Activated CD4-positive, alpha-beta memory T cell treated with anti-CD3 and anti-CD28 coated beads for 36 hours (primary cell): ENCODE measurements around the gene HERC2. TPM values are rescaled to one million over a fixed set of nuclear protein-coding genes. Genes with fewer than 3 reads are reported as not detected.
"Not testable (repeated sequence)": the region's sequence is repeated elsewhere in the genome, so short reads cannot be mapped to it uniquely, and the experiment has no call there.

Experiments used
- CTCF ChIA-PET: fragments of 350-600 bp; sonication (Branson Sonifier 250); formaldehyde crosslinking; loops from one replicate; lab custom pipeline; 2021; ENCODE audit warnings: antibody characterized with exemption, inconsistent platforms; lab: Charles Lee
- POLR2A ChIA-PET: fragments of 350-600 bp; sonication (Branson Sonifier 250); formaldehyde crosslinking; loops from one replicate; lab custom pipeline; 2021; ENCODE audit warnings: antibody characterized with exemption; lab: Charles Lee
- DNase-seq: peaks from one replicate; pipeline ENCODE4 v3.0.0-alpha.2; 2020
- H3K27ac Mint-ChIP-seq: one replicate; pipeline ENCODE4 v1.8.0; 2021; ENCODE audit warnings: mixed read lengths
- H3K27me3 Mint-ChIP-seq: one replicate; pipeline ENCODE4 v1.8.0; 2021; ENCODE audit warnings: mixed read lengths
- H3K36me3 Mint-ChIP-seq: one replicate; pipeline ENCODE4 v1.8.0; 2021; ENCODE audit warnings: mixed read lengths
- H3K4me1 Mint-ChIP-seq: one replicate; pipeline ENCODE4 v1.8.0; 2021; ENCODE audit warnings: low read depth, mixed read lengths
- H3K4me3 Mint-ChIP-seq: one replicate; pipeline ENCODE4 v1.8.0; 2021; ENCODE audit warnings: mild to moderate bottlenecking, mixed read lengths
- H3K9me3 Mint-ChIP-seq: one replicate; pipeline ENCODE4 v1.8.0; 2021; ENCODE audit warnings: mixed read lengths
- intact Hi-C: fragments of 100-400 bp; cut with micrococcal nuclease; formaldehyde crosslinking; loops from one replicate; pipeline ENCODE4 v1.15.1; 2023
- total RNA-seq, 2 experiments: library from RNA; stranded (reverse); gene quantifications; one replicate each; pipeline ENCODE4 v1.2.3, GENCODE V29; 2021

HERC2 gene
- total RNA-seq, 2 experiments from 2014 or later = 30.4 to 33.7 TPM

- intact Hi-C loops, DNase-seq, H3K4me1 Mint-ChIP-seq, H3K9me3 Mint-ChIP-seq, H3K27me3 Mint-ChIP-seq, CTCF ChIA-PET, POLR2A ChIA-PET, H3K27ac Mint-ChIP-seq, H3K4me3 Mint-ChIP-seq: not testable (repeated sequence)
- H3K36me3 Mint-ChIP-seq = peaks cover 46% of the 10 kb centered on the region
Measured at GRCh38 chr15:28238296-28238695, 83.7 kb downstream of the HERC2 start.

DNA sequence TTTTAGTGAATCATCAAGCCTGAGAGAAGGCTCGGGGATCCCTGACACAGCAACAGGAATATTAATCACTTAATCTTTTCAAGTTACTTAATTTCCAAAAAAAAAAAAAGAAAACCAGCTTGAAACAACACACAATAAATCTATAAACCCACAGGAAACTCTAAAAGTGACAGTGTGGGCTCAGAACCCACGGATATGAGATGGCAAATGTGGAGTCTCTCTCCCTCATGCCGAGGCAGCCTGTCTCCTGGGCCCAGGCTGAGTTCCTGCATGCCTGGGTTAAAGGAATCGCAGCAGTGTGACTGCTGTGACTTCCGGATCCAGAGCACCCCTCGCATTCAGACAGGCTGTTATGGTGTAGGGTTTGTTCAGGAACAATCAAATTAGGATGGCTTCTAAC lies 90.2 kb downstream of the HERC2 start:
- CTCF ChIA-PET, intact Hi-C loops, H3K4me1 Mint-ChIP-seq, H3K9me3 Mint-ChIP-seq, H3K4me3 Mint-ChIP-seq, DNase-seq, H3K27ac Mint-ChIP-seq, POLR2A ChIA-PET, H3K27me3 Mint-ChIP-seq: not testable (repeated sequence)
- H3K36me3 Mint-ChIP-seq = peaks cover 29% of the 10 kb centered on the region

DNA sequence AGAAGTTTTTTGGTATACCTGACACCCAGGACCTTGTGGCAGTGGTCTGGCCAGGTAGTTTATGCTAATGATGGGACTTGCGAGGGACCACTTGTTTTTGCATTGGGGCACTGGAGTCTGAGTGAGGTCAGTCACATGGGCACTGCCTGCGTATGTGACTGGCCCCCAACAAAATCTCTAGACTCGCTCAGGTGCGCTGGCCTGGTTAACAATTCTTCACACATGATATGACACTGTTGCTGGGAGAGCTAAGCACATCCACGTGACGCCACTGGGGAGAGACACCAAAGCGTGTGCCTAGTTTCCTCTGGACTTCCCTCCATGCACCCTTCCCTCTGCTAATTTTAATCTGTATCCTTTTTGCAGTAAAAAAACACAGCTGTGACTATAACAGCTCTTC lies 90.6 kb downstream of the HERC2 start:
- H3K9me3 Mint-ChIP-seq, H3K4me3 Mint-ChIP-seq, H3K27ac Mint-ChIP-seq, CTCF ChIA-PET, POLR2A ChIA-PET, H3K4me1 Mint-ChIP-seq, H3K27me3 Mint-ChIP-seq, DNase-seq, intact Hi-C loops: not testable (repeated sequence)
- H3K36me3 Mint-ChIP-seq = peaks cover 30% of the 10 kb centered on the region

- CTCF ChIA-PET, H3K4me1 Mint-ChIP-seq, H3K27ac Mint-ChIP-seq, H3K9me3 Mint-ChIP-seq, H3K4me3 Mint-ChIP-seq, DNase-seq, H3K27me3 Mint-ChIP-seq, intact Hi-C loops, POLR2A ChIA-PET: not testable (repeated sequence)
- peaks cover 38% of the 10 kb centered on the region for H3K36me3 Mint-ChIP-seq
Measured at GRCh38 chr15:28228990-28229640, 92.9 kb downstream of the HERC2 start.

DNA sequence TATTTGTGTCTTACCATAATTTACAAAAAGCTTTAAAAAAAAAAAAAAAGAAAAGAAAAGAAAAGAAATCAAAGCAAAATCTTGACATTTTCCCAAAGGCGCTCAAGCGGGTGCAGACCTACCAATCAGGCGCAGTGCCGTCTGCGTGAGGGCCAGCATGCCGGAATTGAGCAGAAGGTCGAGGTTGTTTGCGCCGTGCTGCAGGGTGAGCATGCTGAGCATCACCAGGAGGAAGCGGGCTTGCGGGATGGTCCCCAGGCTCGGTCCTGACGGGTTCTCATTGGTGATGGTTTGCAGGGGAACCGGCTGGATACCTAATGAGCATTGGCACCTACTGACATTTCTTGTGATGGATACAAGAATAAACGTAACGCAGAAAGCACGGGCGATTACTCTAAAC lies 93.9 kb downstream of the HERC2 start:
- CTCF ChIA-PET = no interaction called here
- Mint-ChIP-seq H3K27ac (no peak overlapping the region), H3K9me3 (no peaks in the 10 kb centered on the region), H3K27me3 (no peaks in the 10 kb centered on the region), H3K36me3 (peaks cover 38% of the 10 kb centered on the region), H3K4me1 (no peaks in the 10 kb centered on the region), H3K4me3 (no peak overlapping the region)
- intact Hi-C loops = no loop called here
- no peak for DNase-seq
- POLR2A ChIA-PET = no interaction called here

DNA sequence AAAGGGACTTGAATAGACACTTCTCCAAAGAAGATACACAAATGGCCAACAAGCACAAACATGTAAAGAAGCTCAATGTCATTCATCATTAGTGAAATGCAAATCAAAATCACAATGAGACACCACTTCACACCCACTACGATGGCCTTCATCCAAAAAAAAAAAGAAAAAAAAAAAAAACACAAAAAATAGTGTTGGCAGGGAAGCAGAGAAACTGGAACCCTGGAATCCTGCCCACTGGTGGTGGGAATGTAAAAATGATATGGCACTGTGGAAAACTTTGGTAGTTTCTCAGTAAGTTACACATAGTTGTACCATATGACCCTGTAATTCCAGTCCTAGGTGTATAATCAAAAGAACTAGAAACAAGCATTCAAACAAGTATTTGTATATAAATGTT lies 94.7 kb downstream of the HERC2 start:
- H3K4me1 Mint-ChIP-seq, H3K4me3 Mint-ChIP-seq, H3K9me3 Mint-ChIP-seq, intact Hi-C loops, CTCF ChIA-PET, DNase-seq, H3K27me3 Mint-ChIP-seq, POLR2A ChIA-PET, H3K27ac Mint-ChIP-seq: not testable (repeated sequence)
- H3K36me3 Mint-ChIP-seq = peaks cover 34% of the 10 kb centered on the region

DNA sequence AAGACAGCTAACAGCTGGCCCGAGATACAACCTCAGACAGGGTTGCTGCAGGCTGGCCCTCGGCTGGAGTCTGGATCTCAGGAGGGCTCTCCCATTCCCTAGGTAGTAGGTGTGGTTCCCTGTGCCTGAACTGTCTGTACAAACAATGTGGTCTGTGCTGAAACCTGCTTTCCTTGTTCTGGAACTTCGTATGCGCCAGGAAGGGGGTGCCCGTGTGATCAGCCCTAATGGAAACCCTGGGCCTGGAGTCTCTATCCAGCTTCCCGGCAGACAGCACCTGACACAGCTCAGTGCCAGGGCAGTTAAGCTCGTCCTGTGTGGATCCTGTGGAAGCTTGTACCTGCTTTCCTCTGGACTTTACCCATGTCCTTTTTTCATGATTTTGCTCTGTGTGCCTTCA lies 99.4 kb downstream of the HERC2 start:
- H3K4me3 Mint-ChIP-seq, CTCF ChIA-PET, DNase-seq, intact Hi-C loops, H3K9me3 Mint-ChIP-seq, H3K27ac Mint-ChIP-seq, H3K4me1 Mint-ChIP-seq, POLR2A ChIA-PET, H3K27me3 Mint-ChIP-seq: not testable (repeated sequence)
- H3K36me3 Mint-ChIP-seq = peaks cover 30% of the 10 kb centered on the region

DNA sequence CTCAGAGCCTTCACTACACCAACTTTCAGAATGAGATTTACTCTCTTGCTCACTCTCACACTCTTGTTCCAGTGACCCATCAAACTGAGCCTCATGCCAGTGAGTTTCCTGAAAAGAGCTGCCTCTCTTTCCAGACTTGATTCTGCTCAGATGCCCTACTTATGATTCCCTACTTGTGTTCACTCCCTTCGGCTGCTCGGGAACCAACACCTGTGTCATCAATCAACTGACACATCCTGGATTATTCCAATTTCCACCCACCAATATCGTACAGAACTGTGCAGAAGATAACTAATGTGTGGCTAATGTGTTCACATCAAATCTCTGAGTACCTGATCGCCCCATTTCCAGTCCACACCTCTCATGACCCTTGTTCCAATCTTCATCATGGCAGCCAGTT lies 100.3 kb downstream of the HERC2 start:
- H3K27ac Mint-ChIP-seq, POLR2A ChIA-PET, H3K9me3 Mint-ChIP-seq, H3K27me3 Mint-ChIP-seq, H3K4me3 Mint-ChIP-seq, DNase-seq, intact Hi-C loops, CTCF ChIA-PET, H3K4me1 Mint-ChIP-seq: not testable (repeated sequence)
- peaks cover 28% of the 10 kb centered on the region for H3K36me3 Mint-ChIP-seq

GRCh38 chr15:28219116-28219515 lies 102.9 kb downstream of the HERC2 start:
- Mint-ChIP-seq H3K4me1 (no peaks in the 10 kb centered on the region), H3K4me3 (no peak overlapping the region), H3K27me3 (no peaks in the 10 kb centered on the region), H3K27ac (no peak overlapping the region), H3K9me3 (no peaks in the 10 kb centered on the region), H3K36me3 (peaks cover 15% of the 10 kb centered on the region)
- intact Hi-C loops = no loop called here
- ChIA-PET CTCF (no interaction called here), POLR2A (no interaction called here)
- DNase-seq = no peak

DNA sequence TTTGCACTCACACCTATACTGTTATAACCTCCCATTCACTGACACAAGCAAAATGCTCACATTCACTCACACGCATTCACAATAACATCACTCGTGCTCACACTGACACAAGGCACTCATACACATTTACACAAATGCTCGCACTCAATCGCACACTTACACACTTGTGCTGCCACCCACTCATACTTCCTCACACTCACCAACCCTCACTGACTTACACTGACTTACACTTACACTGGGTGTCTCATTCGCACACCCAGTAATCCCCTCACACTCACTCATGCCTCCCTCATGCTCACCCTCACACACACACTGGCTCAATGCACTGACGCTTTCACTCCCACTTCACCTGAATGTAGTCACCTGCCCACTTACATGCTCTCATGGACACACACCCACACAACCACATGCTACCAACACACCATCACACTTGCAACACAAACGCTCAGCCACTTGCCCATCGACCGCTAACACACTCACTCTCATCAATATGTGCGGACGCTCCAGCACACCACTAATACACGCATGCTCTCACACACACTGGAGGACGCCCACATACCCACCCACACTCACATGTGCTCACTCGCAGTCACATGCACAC lies 104.9 kb downstream of the HERC2 start:
- H3K27me3 Mint-ChIP-seq, POLR2A ChIA-PET, H3K4me3 Mint-ChIP-seq, CTCF ChIA-PET, intact Hi-C loops, H3K4me1 Mint-ChIP-seq, H3K9me3 Mint-ChIP-seq, DNase-seq, H3K27ac Mint-ChIP-seq: not testable (repeated sequence)
- peaks cover 16% of the 10 kb centered on the region for H3K36me3 Mint-ChIP-seq

DNA sequence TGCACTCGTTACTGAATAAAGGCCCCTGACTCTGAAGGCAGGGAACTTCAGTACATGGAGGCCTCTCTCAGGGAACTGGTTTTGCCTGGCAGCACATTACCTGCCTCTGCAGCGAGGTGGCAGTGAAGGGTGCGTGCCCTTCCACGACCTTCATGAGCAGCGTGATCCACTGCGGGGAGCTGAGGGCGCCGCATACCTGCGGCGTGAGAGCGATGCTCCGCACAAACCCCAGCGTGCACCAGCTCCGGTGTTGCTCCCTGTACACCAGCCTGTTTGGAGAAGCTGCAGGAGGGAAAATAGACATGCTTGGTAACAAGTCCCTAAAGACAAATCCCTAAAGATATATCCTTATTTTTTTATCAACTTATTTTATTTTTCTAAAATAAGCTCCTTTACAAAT lies 106.5 kb downstream of the HERC2 start:
- H3K4me3 Mint-ChIP-seq, DNase-seq, H3K4me1 Mint-ChIP-seq, H3K27ac Mint-ChIP-seq, CTCF ChIA-PET, intact Hi-C loops, H3K9me3 Mint-ChIP-seq, H3K27me3 Mint-ChIP-seq, POLR2A ChIA-PET: not testable (repeated sequence)
- H3K36me3 Mint-ChIP-seq = peaks cover 19% of the 10 kb centered on the region

DNA sequence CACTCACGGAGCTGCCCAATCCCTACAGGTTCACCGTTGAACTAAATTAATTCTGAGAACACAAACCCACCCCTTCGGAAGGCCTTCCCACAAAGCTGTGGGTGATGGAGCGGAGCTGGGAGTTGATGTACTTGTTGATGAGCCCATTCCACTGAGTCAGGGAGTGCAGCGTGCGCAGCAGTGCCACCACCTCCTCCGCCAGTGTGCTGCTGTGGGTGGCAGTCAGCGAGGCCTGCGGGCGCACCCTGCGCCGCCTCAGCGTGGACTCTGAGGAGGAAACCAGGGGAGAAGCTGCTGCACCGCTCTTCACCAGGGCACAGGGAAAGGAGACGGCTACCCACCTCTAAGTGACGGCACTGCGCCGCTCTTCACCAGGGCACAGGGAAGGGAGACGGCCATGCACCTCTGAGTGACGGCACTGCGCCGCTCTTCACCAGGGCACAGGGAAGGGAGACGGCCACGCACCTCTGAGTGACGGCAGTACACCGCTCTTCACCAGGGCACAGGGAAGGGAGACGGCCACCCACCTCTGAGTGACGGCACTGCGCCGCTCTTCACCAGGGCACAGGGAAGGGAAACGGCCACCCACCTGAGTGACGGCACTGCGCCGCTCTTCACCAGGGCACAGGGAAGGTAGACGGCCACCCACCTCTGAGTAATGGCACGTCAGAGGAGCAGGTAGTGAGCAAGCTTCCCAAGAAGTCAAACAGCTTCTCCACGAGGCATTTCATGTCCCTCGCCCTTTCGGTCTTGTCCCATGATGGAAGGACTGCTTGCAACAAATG lies 107.8 kb downstream of the HERC2 start:
- H3K27ac Mint-ChIP-seq, intact Hi-C loops, H3K4me3 Mint-ChIP-seq, H3K27me3 Mint-ChIP-seq, H3K4me1 Mint-ChIP-seq, CTCF ChIA-PET, H3K9me3 Mint-ChIP-seq, POLR2A ChIA-PET, DNase-seq: not testable (repeated sequence)
- peaks cover 13% of the 10 kb centered on the region for H3K36me3 Mint-ChIP-seq
